A673 (cell line): ENCODE data around the gene TSPAN5. TPM values are rescaled to one million over a fixed set of nuclear protein-coding genes. Genes with fewer than 3 reads are reported as not detected.

Source experiments
- BruUV-seq: library from RNA; stranded (reverse); fragments of 400-500 nt; replicated peaks from 2 replicates; lab custom pipeline; 2021; lab: Mats Ljungman, UMichigan
- CTCF ChIA-PET: fragments of 300-600 bp; sonication (Branson Sonifier 250); formaldehyde crosslinking; loops from one replicate; lab custom pipeline; 2022; ENCODE audit warnings: antibody characterized with exemption; lab: Charles Lee
- POLR2A ChIA-PET: fragments of 300-600 bp; sonication (Branson Sonifier 250); formaldehyde crosslinking; loops from one replicate; lab custom pipeline; 2022; ENCODE audit warnings: antibody characterized with exemption; ENCODE audit not compliant: low non-redundant PET; lab: Charles Lee
- DNase-seq: peaks from one replicate; pipeline ENCODE4 v3.0.0-alpha.2; 2015; ENCODE audit warnings: low spot score
- H3K27ac ChIP-seq: fragments of 200-600 bp; sonication (generic); 2 replicates; pipeline ENCODE4 v1.5.1; 2016; ENCODE audit warnings: mixed run types, low read depth, mild to moderate bottlenecking, mixed read lengths, antibody characterized with exemption, low read length; ENCODE audit not compliant: poor library complexity, severe bottlenecking
- H3K27me3 ChIP-seq: fragments of 200-600 bp; sonication (generic); replicated peaks from 2 replicates; pipeline ENCODE4 v1.6.1; 2017; ENCODE audit warnings: mixed run types, low read depth, mild to moderate bottlenecking, mixed read lengths, antibody characterized with exemption, low read length; ENCODE audit not compliant: insufficient read depth, poor library complexity
- H3K36me3 ChIP-seq: fragments of 200-600 bp; sonication (generic); 2 replicates; pipeline ENCODE4 v1.6.1; 2016; ENCODE audit warnings: mixed run types, mild to moderate bottlenecking, mixed read lengths, antibody characterized with exemption, low read length; ENCODE audit not compliant: insufficient read depth, poor library complexity, severe bottlenecking
- H3K4me1 ChIP-seq: fragments of 200-600 bp; sonication (generic); 2 replicates; pipeline ENCODE4 v1.6.1; 2017; ENCODE audit warnings: mixed run types, mild to moderate bottlenecking, mixed read lengths, antibody characterized with exemption, low read length; ENCODE audit not compliant: insufficient read depth, poor library complexity, severe bottlenecking
- H3K4me3 ChIP-seq: fragments of 200-600 bp; sonication (generic); 2 replicates; pipeline ENCODE4 v1.5.1; 2016; ENCODE audit warnings: low read depth, mixed run types, mild to moderate bottlenecking, mixed read lengths, low read length; ENCODE audit not compliant: poor library complexity, severe bottlenecking
- H3K9me3 ChIP-seq: fragments of 200-600 bp; sonication (generic); 2 replicates; pipeline ENCODE4 v1.6.1; 2016; ENCODE audit warnings: mixed run types, low read depth, mild to moderate bottlenecking, mixed read lengths, antibody characterized with exemption, low read length; ENCODE audit not compliant: poor library complexity, severe bottlenecking
- CTCF ChIP-seq: fragments of 300-800, 200-600 bp; sonication (generic); conservative IDR thresholded peaks from 2 replicates; pipeline ENCODE4 v1.5.1; 2017; ENCODE audit warnings: low read depth, mild to moderate bottlenecking, antibody characterized with exemption, low read length, moderate library complexity, mixed read lengths
- EZH2 ChIP-seq: fragments of 200-600 bp; sonication (generic); IDR thresholded peaks from 2 replicates; pipeline ENCODE4 v1.6.1; 2017; ENCODE audit warnings: borderline replicate concordance, low read depth, mild to moderate bottlenecking, mixed read lengths, antibody characterized with exemption, low read length; ENCODE audit not compliant: poor library complexity, severe bottlenecking
- intact Hi-C: fragments of 100-400 bp; cut with micrococcal nuclease; formaldehyde crosslinking; loops from one replicate; pipeline ENCODE4 v1.10.0; 2022; ENCODE audit not compliant: unreplicated experiment
- total RNA-seq: library from RNA; stranded (reverse); gene quantifications from 2 replicates; pipeline ENCODE4 v1.2.3, GENCODE V29; 2021

Gene TSPAN5
- total RNA-seq, 1 experiment from 2014 or later: 15.2 TPM

- no peak overlapping the region for H3K4me3 ChIP-seq
- no peaks in the 10 kb centered on the region for H3K9me3 ChIP-seq
- ChIA-PET POLR2A (no interaction called here), CTCF (no interaction called here)
- H3K4me1 ChIP-seq: peaks cover 6% of the 10 kb centered on the region
- no peak overlapping the region for H3K27ac ChIP-seq
- no peak for DNase-seq
- intact Hi-C loops: no loop called here
- no TSS peak for BruUV-seq
- TF ChIP-seq EZH2 (no peak), CTCF (no peak)
- no peaks in the 10 kb centered on the region for H3K36me3 ChIP-seq
- H3K27me3 ChIP-seq: no peaks in the 10 kb centered on the region
These were observed 51.5 kb downstream of the TSPAN5 start for GRCh38 chr4:98606894-98607293.

- CTCF ChIA-PET: no interaction called here
- H3K27ac ChIP-seq: no peak overlapping the region
- intact Hi-C loops: no loop called here
These were observed 53.2 kb downstream of the TSPAN5 start for GRCh38 chr4:98605216-98605615.

GRCh38 chr4:98604723-98605122, 53.7 kb downstream of the TSPAN5 start:
- DNase-seq: no peak
- Histone ChIP-seq H3K4me3 (no peak overlapping the region), H3K36me3 (no peaks in the 10 kb centered on the region), H3K27me3 (no peaks in the 10 kb centered on the region), H3K9me3 (peaks cover 3% of the 10 kb centered on the region), H3K27ac (no peak overlapping the region), H3K4me1 (no peaks in the 10 kb centered on the region)
- POLR2A ChIA-PET: no interaction called here
- no peak for TF ChIP-seq CTCF
- TF ChIP-seq EZH2: no peak
- CTCF ChIA-PET: no interaction called here
- no TSS peak for BruUV-seq
- intact Hi-C loops: no loop called here

More at GRCh38 chr4:98605216-98605615, 53.2 kb downstream of the TSPAN5 start:
- Histone ChIP-seq H3K36me3 (no peaks in the 10 kb centered on the region), H3K27me3 (no peaks in the 10 kb centered on the region), H3K4me1 (peaks cover 5% of the 10 kb centered on the region), H3K4me3 (no peak overlapping the region), H3K9me3 (no peaks in the 10 kb centered on the region)
- TF ChIP-seq EZH2: no peak
- TF ChIP-seq CTCF: no peak
- POLR2A ChIA-PET: no interaction called here
- no peak for DNase-seq
- BruUV-seq: no TSS peak
